ENCODE data around the gene SEMA3C.

DNA sequence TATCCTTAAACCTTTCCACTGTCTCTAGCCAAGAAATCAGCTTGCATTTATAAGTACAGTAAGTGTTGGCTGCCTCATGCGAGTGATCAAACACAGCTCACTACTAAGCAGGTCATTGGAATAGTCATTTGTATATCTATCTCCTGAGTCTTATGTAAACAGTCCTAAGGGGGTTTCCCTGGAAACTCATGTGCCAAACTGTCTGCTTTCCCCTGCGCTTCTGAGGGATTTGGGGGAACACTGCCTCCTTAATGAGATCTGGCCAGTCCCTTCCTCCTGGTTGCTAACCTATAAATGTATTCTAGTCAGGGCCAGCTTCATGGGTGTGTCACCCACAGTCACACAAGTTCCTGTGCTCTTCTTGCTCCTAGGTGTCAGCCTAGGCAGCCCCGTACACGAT lies 147.3 kb downstream of the SEMA3C start:
- TF ChIP-seq, protein P1, sequence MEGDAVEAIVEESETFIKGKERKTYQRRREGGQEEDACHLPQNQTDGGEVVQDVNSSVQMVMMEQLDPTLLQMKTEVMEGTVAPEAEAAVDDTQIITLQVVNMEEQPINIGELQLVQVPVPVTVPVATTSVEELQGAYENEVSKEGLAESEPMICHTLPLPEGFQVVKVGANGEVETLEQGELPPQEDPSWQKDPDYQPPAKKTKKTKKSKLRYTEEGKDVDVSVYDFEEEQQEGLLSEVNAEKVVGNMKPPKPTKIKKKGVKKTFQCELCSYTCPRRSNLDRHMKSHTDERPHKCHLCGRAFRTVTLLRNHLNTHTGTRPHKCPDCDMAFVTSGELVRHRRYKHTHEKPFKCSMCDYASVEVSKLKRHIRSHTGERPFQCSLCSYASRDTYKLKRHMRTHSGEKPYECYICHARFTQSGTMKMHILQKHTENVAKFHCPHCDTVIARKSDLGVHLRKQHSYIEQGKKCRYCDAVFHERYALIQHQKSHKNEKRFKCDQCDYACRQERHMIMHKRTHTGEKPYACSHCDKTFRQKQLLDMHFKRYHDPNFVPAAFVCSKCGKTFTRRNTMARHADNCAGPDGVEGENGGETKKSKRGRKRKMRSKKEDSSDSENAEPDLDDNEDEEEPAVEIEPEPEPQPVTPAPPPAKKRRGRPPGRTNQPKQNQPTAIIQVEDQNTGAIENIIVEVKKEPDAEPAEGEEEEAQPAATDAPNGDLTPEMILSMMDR (IDR thresholded peaks at IDR 0.05; ENCODE audit: poor library complexity, severe bottlenecking), result no peak
- no peak for TF ChIP-seq MXI1 (conservative IDR thresholded peaks at IDR 0.05; ENCODE audit: poor library complexity, severe bottlenecking)
- TF ChIP-seq, protein P2, sequence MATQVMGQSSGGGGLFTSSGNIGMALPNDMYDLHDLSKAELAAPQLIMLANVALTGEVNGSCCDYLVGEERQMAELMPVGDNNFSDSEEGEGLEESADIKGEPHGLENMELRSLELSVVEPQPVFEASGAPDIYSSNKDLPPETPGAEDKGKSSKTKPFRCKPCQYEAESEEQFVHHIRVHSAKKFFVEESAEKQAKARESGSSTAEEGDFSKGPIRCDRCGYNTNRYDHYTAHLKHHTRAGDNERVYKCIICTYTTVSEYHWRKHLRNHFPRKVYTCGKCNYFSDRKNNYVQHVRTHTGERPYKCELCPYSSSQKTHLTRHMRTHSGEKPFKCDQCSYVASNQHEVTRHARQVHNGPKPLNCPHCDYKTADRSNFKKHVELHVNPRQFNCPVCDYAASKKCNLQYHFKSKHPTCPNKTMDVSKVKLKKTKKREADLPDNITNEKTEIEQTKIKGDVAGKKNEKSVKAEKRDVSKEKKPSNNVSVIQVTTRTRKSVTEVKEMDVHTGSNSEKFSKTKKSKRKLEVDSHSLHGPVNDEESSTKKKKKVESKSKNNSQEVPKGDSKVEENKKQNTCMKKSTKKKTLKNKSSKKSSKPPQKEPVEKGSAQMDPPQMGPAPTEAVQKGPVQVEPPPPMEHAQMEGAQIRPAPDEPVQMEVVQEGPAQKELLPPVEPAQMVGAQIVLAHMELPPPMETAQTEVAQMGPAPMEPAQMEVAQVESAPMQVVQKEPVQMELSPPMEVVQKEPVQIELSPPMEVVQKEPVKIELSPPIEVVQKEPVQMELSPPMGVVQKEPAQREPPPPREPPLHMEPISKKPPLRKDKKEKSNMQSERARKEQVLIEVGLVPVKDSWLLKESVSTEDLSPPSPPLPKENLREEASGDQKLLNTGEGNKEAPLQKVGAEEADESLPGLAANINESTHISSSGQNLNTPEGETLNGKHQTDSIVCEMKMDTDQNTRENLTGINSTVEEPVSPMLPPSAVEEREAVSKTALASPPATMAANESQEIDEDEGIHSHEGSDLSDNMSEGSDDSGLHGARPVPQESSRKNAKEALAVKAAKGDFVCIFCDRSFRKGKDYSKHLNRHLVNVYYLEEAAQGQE (IDR thresholded peaks at IDR 0.05; ENCODE audit: borderline replicate concordance), result no peak
- no peak for TF ChIP-seq EZH2 (IDR thresholded peaks at IDR 0.05; ENCODE audit: borderline replicate concordance, insufficient read depth, low read length, poor library complexity, severe bottlenecking)
- no peak for TF ChIP-seq POLR2AphosphoS5 (IDR thresholded peaks at IDR 0.05)
- no peak for TF ChIP-seq RAD21 (conservative IDR thresholded peaks at IDR 0.05)
- no peak for TF ChIP-seq EP300 (conservative IDR thresholded peaks at IDR 0.05; ENCODE audit: poor library complexity, severe bottlenecking)

All from neural cell (in vitro differentiated cells).